Inferior parietal cortex (tissue), 1 donor: ENCODE measurements around the gene CACNA1A.
"Not testable (repeated sequence)": the region's sequence is repeated elsewhere in the genome, so short reads cannot be mapped to it uniquely, and the experiment has no call there.

ENCODE experiments used
- DNase-seq: peaks from one replicate; pipeline ENCODE4 v3.0.0-alpha.2; 2016; ENCODE audit errors: extremely low spot score

Gene CACNA1A

GRCh38 chr19:13427273-13428051 lies 78.8 kb downstream of the CACNA1A start:
- DNase-seq, result no peak

DNA sequence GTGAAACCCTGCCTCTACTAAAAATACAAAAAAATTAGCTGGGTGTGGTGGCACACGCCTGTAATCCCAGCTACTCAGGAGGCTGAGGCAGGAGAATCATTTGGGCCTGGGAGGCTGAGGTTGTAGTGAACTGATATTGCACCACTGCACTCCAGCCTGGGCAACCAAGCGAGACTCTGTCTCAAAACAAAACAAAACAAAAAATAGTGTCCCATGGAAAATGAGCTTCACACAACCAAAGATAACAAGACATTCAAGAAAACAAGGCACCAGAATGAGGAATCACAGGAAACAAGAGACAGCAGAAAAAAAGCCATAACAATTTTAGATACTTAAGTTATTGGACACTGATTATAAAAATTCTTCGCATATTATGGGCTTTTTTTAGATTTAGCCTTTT lies 80.4 kb downstream of the CACNA1A start:
- DNase-seq, result not testable (repeated sequence)

GRCh38 chr19:13425151-13425550 lies 81.1 kb downstream of the CACNA1A start:
- no peak for DNase-seq

DNA sequence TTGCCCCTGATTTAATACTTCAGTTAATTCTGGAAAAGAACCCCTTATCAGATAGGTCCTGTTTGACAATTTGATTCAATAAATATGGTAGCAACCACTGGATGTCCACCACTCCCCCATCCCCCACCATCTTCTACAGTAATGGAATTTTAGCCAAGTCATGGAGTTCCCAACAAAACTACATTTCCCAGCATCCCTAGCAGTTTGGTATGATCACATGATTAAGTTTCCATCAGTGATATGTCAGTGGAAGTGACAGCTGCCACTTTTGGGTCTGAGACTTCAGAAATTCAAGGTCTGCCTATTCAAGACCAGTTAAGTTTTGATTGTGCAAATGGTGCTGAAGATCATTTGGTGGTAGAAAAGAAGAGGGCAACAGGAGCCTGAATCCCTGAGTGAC lies 85.5 kb downstream of the CACNA1A start:
- DNase-seq, result no peak

DNA sequence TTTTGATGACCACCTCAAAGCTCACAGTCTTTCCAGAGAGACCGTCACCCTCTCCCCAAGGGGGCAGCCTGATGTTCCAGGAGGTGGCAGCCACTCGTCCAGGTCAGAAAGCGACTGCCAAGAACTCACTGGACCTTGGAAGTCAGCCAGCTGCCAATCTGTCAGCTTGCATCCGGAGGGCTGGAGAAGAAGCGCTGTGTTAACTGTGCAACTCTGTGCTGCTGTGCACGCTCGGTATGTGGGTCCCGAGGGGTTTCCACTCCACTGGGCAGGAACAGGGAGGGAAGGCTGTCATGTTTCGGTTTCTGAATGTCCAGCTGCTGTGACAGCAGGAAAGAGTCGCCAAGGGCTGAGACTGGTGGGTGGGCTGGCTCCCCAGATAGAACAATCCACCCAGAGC lies 89.2 kb downstream of the CACNA1A start:
- no peak for DNase-seq

- no peak for DNase-seq
Observed at GRCh38 chr19:13411899-13412298, 94.4 kb downstream of the CACNA1A start.

DNA sequence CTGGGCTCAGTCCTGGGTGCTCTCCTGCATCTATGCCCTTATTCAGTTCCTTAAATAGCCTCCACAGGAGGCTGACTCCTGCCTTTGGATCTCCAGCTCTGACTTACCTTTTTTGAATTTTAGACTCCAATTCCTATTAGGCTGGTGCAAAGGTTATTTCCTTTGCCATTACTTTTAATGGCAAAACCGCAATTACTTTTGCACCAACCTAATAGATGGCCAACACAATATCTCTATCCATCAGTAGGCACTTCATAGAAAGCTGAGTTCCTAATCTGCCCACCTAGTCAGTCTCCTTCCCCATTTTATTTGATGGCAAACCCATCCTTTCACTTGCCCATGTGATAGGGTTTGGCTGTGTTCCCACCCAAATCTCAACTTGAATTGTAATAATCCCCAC lies 95.3 kb downstream of the CACNA1A start:
- DNase-seq, result no peak

- no peak for DNase-seq
Observed at GRCh38 chr19:13408889-13409518, 97.3 kb downstream of the CACNA1A start.

DNA sequence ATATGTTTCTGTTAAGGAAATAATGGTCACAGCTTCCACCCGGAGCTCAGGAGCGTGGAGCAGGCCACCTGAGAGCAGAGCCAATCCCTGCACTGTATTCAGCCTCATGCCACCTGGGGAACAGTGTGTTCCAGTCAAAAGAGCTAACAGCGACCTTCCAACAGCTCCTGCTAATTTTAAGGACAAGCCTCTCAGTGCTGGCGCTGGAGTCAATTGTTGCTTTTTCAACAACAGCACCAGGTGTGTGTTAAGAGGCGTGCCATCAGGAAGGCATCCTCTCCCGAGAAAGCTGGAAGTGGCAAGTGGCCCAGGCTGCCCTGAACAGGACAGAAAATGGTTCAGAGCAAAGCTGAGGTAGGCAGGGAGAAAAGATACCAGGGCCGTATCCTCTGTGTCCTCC lies 102.0 kb downstream of the CACNA1A start:
- DNase-seq, result no peak

DNA sequence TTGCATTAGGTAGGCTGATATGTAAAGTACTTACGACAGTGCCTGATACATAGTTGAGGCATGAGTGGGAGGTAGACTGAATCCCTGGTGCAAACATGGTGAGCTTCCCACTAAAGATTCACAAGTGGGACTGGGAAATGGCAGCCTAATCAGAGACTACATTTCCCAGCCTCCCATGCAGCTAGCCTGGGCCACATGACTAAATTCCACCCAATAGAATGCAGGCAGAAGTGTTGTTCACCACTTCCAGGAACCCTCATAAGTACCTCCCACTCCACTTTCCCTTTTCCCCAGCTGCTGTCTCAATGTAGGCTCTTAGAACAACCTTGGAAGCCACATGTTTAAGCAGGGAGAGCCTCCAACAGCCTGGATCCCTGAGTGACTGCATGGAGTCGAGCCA lies 104.9 kb downstream of the CACNA1A start:
- no peak for DNase-seq

DNA sequence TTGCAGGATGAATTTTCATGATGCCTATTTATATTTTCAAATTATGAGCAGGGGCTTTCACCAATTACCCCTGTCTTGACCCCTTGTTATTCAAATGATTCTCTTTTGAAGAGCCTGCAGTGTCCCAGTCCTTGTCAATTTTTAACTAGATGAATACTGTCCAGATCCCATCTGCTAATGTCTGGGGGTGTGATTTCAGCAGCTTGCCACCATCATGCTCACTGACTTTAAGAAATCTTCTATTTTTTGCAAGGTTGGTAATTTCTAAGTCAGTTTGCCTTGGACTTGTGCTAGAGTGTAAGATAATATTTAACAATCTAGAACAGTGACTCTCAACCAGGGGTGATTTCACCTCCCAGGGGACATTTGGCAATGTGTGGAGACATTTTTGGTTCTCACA lies 106.0 kb downstream of the CACNA1A start:
- DNase-seq, result no peak

GRCh38 chr19:13399746-13400145 lies 106.5 kb downstream of the CACNA1A start:
- DNase-seq, result no peak

DNA sequence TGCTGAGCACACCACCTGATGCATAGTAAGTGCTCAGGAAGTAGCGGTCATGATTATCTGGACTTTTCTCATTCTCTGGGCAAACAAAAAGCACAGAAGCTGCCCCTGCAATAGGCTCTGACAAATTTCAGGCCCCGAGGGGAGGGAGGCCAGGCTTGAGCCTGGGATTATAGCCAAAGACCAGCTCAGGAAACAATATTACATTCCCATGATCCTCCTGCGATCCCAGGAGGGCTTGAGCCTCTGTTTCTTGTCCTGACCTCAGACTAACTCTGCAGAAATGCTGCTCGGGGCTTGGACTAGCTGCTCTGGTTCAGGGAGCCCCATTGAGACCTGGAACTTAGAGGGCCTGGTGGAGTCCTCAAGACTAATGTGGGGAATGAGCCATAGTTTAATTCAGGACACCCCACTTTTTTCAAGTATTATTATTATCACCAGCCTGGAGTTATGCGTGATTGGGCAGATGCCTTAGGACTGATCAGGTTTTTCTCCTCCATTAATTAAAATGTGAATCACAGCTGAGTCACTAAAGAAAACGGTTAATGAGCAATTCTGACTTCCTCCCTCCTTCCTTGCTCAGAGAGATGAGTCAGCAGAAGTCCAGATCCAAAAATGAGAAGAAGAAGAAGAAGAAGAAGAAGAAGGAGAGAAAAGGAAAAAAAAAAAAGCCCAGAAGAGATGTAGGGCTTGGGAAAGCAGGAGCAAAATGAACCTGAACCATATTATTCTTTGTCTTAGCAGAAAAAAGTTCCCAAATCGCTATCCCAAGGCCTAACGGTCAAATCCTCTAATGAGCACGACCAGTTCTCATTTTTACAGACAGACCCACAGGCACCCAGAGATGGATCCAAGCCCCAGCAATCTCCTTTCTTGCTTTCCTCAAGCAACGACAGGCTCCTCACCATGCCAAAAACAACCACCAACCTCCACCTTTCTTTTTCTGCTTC lies 107.2 kb downstream of the CACNA1A start:
- DNase-seq, result peak; percentile 32

GRCh38 chr19:13398182-13398581 lies 108.1 kb downstream of the CACNA1A start:
- no peak for DNase-seq

DNA sequence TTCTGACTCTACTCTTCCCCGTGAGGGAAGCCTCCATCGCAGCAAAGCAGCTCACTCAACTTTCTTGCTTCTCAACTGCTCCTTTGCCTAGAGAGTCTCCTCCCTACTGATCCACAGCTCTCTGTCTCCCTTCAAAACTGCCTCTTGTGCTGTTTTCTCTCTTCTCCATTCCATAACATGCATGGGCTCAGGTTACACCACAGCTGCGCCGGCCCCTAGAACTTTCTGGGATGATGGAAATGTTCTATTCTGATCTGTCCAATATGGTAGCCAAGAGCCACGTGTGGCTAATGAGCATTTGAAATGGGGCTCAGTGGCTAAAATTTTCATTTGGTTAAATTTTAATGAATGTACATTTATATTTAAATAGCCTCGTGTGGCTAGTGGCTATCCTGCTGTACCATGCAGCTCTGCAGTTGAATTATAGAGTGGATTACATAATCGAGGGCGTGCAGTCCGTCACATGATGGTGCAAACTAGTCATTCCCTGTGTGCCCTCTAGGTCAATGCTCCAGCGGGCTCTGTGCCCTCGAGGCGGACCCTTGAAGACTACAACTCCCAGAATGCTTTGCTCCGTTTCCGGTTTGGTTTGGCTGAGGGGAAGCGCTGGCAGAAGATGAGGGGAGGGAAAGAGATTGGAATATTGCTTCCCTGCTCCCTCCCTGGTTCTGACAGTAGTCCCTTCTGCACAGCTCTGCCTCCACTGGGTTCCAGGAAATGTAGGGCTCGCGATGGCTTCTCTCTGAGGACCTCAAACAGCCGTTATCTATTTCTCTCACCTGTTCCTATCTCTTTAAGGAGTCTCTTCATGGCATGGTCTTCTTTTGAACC lies 109.8 kb downstream of the CACNA1A start:
- peak; percentile 66 for DNase-seq

DNA sequence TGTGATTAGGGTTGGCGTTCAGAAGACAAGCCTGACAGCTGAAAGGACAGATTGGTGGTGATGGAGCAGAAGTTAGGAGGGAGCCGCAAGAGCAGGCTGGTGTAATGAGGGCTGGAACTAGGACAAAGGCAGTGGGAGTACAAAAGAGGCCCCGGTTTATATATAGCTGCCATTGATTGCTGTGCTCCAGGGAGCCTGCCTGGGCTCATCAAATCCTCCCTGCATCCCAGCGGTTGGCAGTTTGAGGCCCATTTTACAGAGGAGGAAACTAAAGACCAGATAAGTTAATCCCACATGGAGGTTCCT lies 123.7 kb downstream of the CACNA1A start:
- no peak for DNase-seq

GRCh38 chr19:13381827-13382632 lies 124.2 kb downstream of the CACNA1A start:
- no peak for DNase-seq

GRCh38 chr19:13376537-13376936 lies 129.7 kb downstream of the CACNA1A start:
- DNase-seq, result no peak

- no peak for DNase-seq
Observed at GRCh38 chr19:13373599-13373998, 132.7 kb downstream of the CACNA1A start.

DNA sequence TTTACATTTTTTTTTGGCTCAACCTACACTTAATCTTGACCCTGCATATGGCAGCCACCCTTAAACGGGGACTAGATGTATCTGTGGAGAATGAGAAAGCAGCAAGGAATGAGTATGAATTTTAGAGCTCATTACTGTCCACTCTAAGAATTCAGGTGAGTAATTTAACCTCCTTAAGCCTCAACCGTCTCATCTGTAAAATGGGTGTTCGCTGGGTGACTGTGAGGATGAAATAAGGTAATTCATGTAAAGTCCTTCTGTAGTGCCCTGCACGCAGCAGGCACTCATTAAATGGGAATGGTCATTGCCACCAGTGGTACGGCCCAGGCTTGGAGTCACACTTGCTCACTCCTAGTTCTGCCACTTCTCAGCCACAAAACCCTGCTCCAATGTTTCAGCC lies 135.3 kb downstream of the CACNA1A start:
- no peak for DNase-seq
